Neuronal stem cell (in vitro differentiated cells): ENCODE measurements around the gene SHOC1.

Experiments
- DNase-seq: peaks from one replicate; pipeline ENCODE4 v3.0.0-alpha.2; 2013; ENCODE audit warnings: low spot score
- H2AFZ ChIP-seq: one replicate; pipeline ENCODE4 v1.6.1; 2013; ENCODE audit warnings: mild to moderate bottlenecking, low read length, inconsistent platforms
- H2AK5ac ChIP-seq: 2 replicates; pipeline ENCODE4 v1.6.1; 2013; ENCODE audit warnings: low read depth, mild to moderate bottlenecking, inconsistent platforms, low read length, moderate library complexity, mixed read lengths
- H2BK120ac ChIP-seq: 2 replicates; pipeline ENCODE4 v1.6.1; 2013; ENCODE audit warnings: low read depth, mild to moderate bottlenecking, inconsistent platforms, low read length, moderate library complexity, mixed read lengths
- H2BK12ac ChIP-seq: one replicate; pipeline ENCODE4 v1.6.1; 2013; ENCODE audit warnings: low read length, inconsistent platforms
- H2BK15ac ChIP-seq: 2 replicates; pipeline ENCODE4 v1.6.1; 2013; ENCODE audit warnings: mild to moderate bottlenecking, low read length, inconsistent platforms, mixed read lengths
- H2BK5ac ChIP-seq: one replicate; pipeline ENCODE4 v1.6.1; 2013; ENCODE audit warnings: inconsistent platforms, mild to moderate bottlenecking, low read length, moderate library complexity
- H3K14ac ChIP-seq: one replicate; pipeline ENCODE4 v1.6.1; 2013; ENCODE audit warnings: low read length, inconsistent platforms
- H3K18ac ChIP-seq: 2 replicates; pipeline ENCODE4 v1.6.1; 2013; ENCODE audit warnings: low read length, inconsistent platforms
- H3K23ac ChIP-seq: 2 replicates; pipeline ENCODE4 v1.6.1; 2013; ENCODE audit warnings: low read depth, mild to moderate bottlenecking, mixed read lengths, low read length, inconsistent platforms; ENCODE audit not compliant: poor library complexity
- H3K27ac ChIP-seq: replicated peaks from 3 replicates; pipeline ENCODE4 v1.5.1; 2013; ENCODE audit warnings: low read length, inconsistent platforms
- H3K27me3 ChIP-seq, 3 experiments: 2 replicates each; pipeline ENCODE4 v1.6.1; 2013; ENCODE audit warnings: low read length in 3 of 3, mild to moderate bottlenecking in 2 of 3, inconsistent platforms in 1 of 3, low read depth in 1 of 3, mixed read lengths in 1 of 3, moderate library complexity in 1 of 3; ENCODE audit not compliant: control insufficient read depth in 3 of 3, insufficient read depth in 3 of 3
- H3K36me3 ChIP-seq, 2 donors: replicated peaks in 1 of 2; 2 replicates each; pipeline ENCODE4 v1.6.1; 2013; ENCODE audit warnings: low read length in 2 of 2; ENCODE audit not compliant: control insufficient read depth in 2 of 2, insufficient read depth in 2 of 2
- H3K4ac ChIP-seq: 2 replicates; pipeline ENCODE4 v1.6.1; 2013; ENCODE audit warnings: inconsistent platforms, mild to moderate bottlenecking, low read length, moderate library complexity
- H3K4me1 ChIP-seq, 2 donors: 1 replicate in 1 of 2; 2 replicates in 1 of 2; pipeline ENCODE4 v1.6.1; 2013; ENCODE audit warnings: low read length in 2 of 2, low read depth in 1 of 2; ENCODE audit not compliant: control insufficient read depth in 2 of 2, insufficient read depth in 1 of 2
- H3K4me2 ChIP-seq: one replicate; pipeline ENCODE4 v1.6.1; 2013; ENCODE audit warnings: mild to moderate bottlenecking, low read length, inconsistent platforms; ENCODE audit not compliant: insufficient read depth, poor library complexity, severe bottlenecking
- H3K4me3 ChIP-seq, 2 donors: 2 replicates each; pipeline ENCODE4 v1.5.1; 2013; ENCODE audit warnings: low read length in 2 of 2, mild to moderate bottlenecking in 2 of 2, inconsistent platforms in 1 of 2, moderate library complexity in 1 of 2
- H3K79me1 ChIP-seq: one replicate; pipeline ENCODE4 v1.6.1; 2013; ENCODE audit warnings: low read depth, mild to moderate bottlenecking, inconsistent platforms, low read length, moderate library complexity
- H3K9ac ChIP-seq: one replicate; pipeline ENCODE4 v1.6.1; 2013; ENCODE audit warnings: mild to moderate bottlenecking, low read depth, low read length, inconsistent platforms; ENCODE audit not compliant: poor library complexity
- H3K9me3 ChIP-seq, 2 donors: replicated peaks in 1 of 2; 2 replicates each; pipeline versions ENCODE3 to v1.6.1; 2013; ENCODE audit warnings: low read length in 2 of 2, mild to moderate bottlenecking in 2 of 2, inconsistent platforms in 1 of 2, low read depth in 1 of 2, mixed read lengths in 1 of 2, moderate library complexity in 1 of 2; ENCODE audit not compliant: control insufficient read depth in 2 of 2, insufficient read depth in 1 of 2
- H4K8ac ChIP-seq: one replicate; pipeline ENCODE4 v1.6.1; 2013; ENCODE audit warnings: low read depth, mild to moderate bottlenecking, inconsistent platforms, low read length, moderate library complexity
- H4K91ac ChIP-seq: one replicate; pipeline ENCODE4 v1.6.1; 2013; ENCODE audit warnings: low read length, low read depth, mild to moderate bottlenecking, inconsistent platforms; ENCODE audit not compliant: poor library complexity
- WGBS, 2 donors: extraction: QIAGEN DNeasy Blood & Tissue Kit; methylation state at CpG; one replicate each; pipeline ENCODE4 v1.1.7; 2013; ENCODE audit warnings: missing lambda C conversion rate in 2 of 2, mixed read lengths in 1 of 2; ENCODE audit not compliant: insufficient read length in 2 of 2, insufficient replicate concordance in 1 of 2; ENCODE audit errors: extremely low coverage in 2 of 2; 5-methylcytosine and 5-hydroxymethylcytosine counted together

The SHOC1 gene

DNA sequence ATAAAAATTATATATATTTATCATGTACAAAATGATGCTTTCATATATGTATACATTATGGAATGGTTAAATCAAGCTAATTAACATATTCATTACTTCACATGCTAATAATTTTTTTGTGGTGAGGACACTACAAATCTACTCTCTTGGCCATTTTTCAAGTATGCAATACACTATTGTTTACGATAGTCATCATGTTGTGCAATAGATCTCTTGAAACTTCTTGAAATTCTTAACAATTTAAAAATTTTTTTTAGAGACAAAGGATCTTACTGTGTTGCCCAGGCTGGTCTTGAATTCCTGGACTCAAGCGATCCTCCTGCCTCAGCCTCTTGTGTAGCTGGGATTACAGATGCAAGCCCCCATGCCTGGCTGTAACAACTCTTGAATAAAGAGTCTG is 45.2 kb upstream of the SHOC1 start:
- no peak overlapping the region for H3K27ac ChIP-seq
- H3K27me3 ChIP-seq: no peaks in the 10 kb centered on the region
- no peak overlapping the region for H4K8ac ChIP-seq
- H2BK12ac ChIP-seq: no peak overlapping the region
- no peak overlapping the region for H3K23ac ChIP-seq
- H3K4me2 ChIP-seq: no peak overlapping the region
- no peak overlapping the region for H2AK5ac ChIP-seq
- no peaks in the 10 kb centered on the region for H3K4me1 ChIP-seq
- H3K4ac ChIP-seq: no peak overlapping the region
- H2AFZ ChIP-seq: no peak overlapping the region
- H2BK5ac ChIP-seq: no peak overlapping the region
- H3K36me3 ChIP-seq: no peaks in the 10 kb centered on the region
- no peaks in the 10 kb centered on the region for H3K9me3 ChIP-seq
- H3K14ac ChIP-seq: no peak overlapping the region
- no peaks in the 10 kb centered on the region for H3K79me1 ChIP-seq
- no peak for DNase-seq
- no peak overlapping the region for H3K18ac ChIP-seq
- H4K91ac ChIP-seq: no peak overlapping the region
- H3K9ac ChIP-seq: no peak overlapping the region
- H2BK15ac ChIP-seq: no peak overlapping the region
- no CpG with 5 or more reads among the region's 2 CpGs for WGBS, 2 donors
- no peak overlapping the region for H2BK120ac ChIP-seq
- H3K4me3 ChIP-seq: no peak overlapping the region

GRCh38 chr9:111839387-111839786 is 44.6 kb upstream of the SHOC1 start:
- Histone ChIP-seq H3K4ac (no peak overlapping the region), H2BK120ac (no peak overlapping the region), H3K27ac (no peak overlapping the region), H3K9ac (no peak overlapping the region), H4K91ac (no peak overlapping the region), H2BK12ac (no peak overlapping the region), H3K27me3 (no peaks in the 10 kb centered on the region), H3K4me2 (no peak overlapping the region), H2BK15ac (no peak overlapping the region), H2AFZ (no peak overlapping the region), H3K18ac (no peak overlapping the region), H2BK5ac (no peak overlapping the region), H3K4me1 (no peaks in the 10 kb centered on the region), H2AK5ac (no peak overlapping the region), H3K36me3 (no peaks in the 10 kb centered on the region), H3K23ac (no peak overlapping the region), H4K8ac (no peak overlapping the region), H3K14ac (no peak overlapping the region), H3K79me1 (no peaks in the 10 kb centered on the region), H3K4me3 (no peak overlapping the region), H3K9me3 (no peaks in the 10 kb centered on the region)
- no CpG with 5 or more reads among the region's 6 CpGs for WGBS, 2 donors
- no peak for DNase-seq

- no peak overlapping the region for H3K27ac ChIP-seq
- no peak overlapping the region for H3K4me3 ChIP-seq
- H2AK5ac ChIP-seq: no peak overlapping the region
- H3K27me3 ChIP-seq: no peaks in the 10 kb centered on the region
- H3K23ac ChIP-seq: no peak overlapping the region
- no peak overlapping the region for H4K8ac ChIP-seq
- WGBS, 2 donors: no CpG with 5 or more reads among the region's 2 CpGs
- H2BK5ac ChIP-seq: no peak overlapping the region
- H2BK120ac ChIP-seq: no peak overlapping the region
- no peaks in the 10 kb centered on the region for H3K4me1 ChIP-seq
- H4K91ac ChIP-seq: no peak overlapping the region
- H3K4ac ChIP-seq: no peak overlapping the region
- H2BK12ac ChIP-seq: no peak overlapping the region
- H3K18ac ChIP-seq: no peak overlapping the region
- H2BK15ac ChIP-seq: no peak overlapping the region
- no peak overlapping the region for H3K14ac ChIP-seq
- no peak overlapping the region for H3K4me2 ChIP-seq
- no peaks in the 10 kb centered on the region for H3K79me1 ChIP-seq
- H3K9me3 ChIP-seq: no peaks in the 10 kb centered on the region
- no peaks in the 10 kb centered on the region for H3K36me3 ChIP-seq
- no peak overlapping the region for H2AFZ ChIP-seq
- H3K9ac ChIP-seq: no peak overlapping the region
- no peak for DNase-seq
Measured at GRCh38 chr9:111838439-111838838, 43.7 kb upstream of the SHOC1 start.

GRCh38 chr9:111836311-111836710 is 41.6 kb upstream of the SHOC1 start:
- no peaks in the 10 kb centered on the region for H3K36me3 ChIP-seq
- no peak overlapping the region for H2AFZ ChIP-seq
- no peaks in the 10 kb centered on the region for H3K9me3 ChIP-seq
- H2BK5ac ChIP-seq: no peak overlapping the region
- no peaks in the 10 kb centered on the region for H3K4me1 ChIP-seq
- H3K23ac ChIP-seq: no peak overlapping the region
- H3K18ac ChIP-seq: no peak overlapping the region
- H3K4me3 ChIP-seq: no peak overlapping the region
- no CpG with 5 or more reads among the region's 2 CpGs for WGBS, 2 donors
- H3K9ac ChIP-seq: no peak overlapping the region
- no peaks in the 10 kb centered on the region for H3K79me1 ChIP-seq
- no peak overlapping the region for H3K27ac ChIP-seq
- no peak overlapping the region for H3K14ac ChIP-seq
- H3K27me3 ChIP-seq: no peaks in the 10 kb centered on the region
- no peak overlapping the region for H2BK12ac ChIP-seq
- no peak overlapping the region for H4K8ac ChIP-seq
- DNase-seq: no peak
- no peak overlapping the region for H2AK5ac ChIP-seq
- H2BK15ac ChIP-seq: no peak overlapping the region
- no peak overlapping the region for H3K4ac ChIP-seq
- no peak overlapping the region for H4K91ac ChIP-seq
- H3K4me2 ChIP-seq: no peak overlapping the region
- no peak overlapping the region for H2BK120ac ChIP-seq
